Gastroesophageal sphincter (tissue), 4 donors: ENCODE data around the gene DUSP3. TPM values are rescaled to one million over a fixed set of nuclear protein-coding genes. Genes with fewer than 3 reads are reported as not detected.

Experiments used
- ATAC-seq: fragments of 150-250 bp; one replicate; pipeline ENCODE4 v1.9.1; 2016; ENCODE audit warnings: mild to moderate bottlenecking, moderate library complexity
- H3K27ac ChIP-seq, 4 donors: fragments of 200-600 bp; sonication (generic) in 3 of 4; 1 replicate in 3 of 4; 2 replicates in 1 of 4; pipeline ENCODE4 v1.5.1; 2016 to 2019
- H3K27me3 ChIP-seq: fragments of 200-600 bp; sonication (generic); one replicate; pipeline ENCODE4 v1.5.1; 2019
- H3K36me3 ChIP-seq, 2 donors: fragments of 200-600 bp; sonication (generic); one replicate each; pipeline ENCODE4 v1.5.1; 2019; ENCODE audit warnings: control low read depth in 1 of 2
- H3K4me1 ChIP-seq, 3 donors: fragments of 200-600 bp; sonication (generic); 1 replicate in 2 of 3; 2 replicates in 1 of 3; pipeline ENCODE4 v1.5.1; 2016 to 2019; ENCODE audit warnings: control low read depth in 2 of 3
- H3K4me3 ChIP-seq, 2 donors: fragments of 200-600 bp; sonication (generic); one replicate each; pipeline ENCODE4 v1.5.1; 2019; ENCODE audit warnings: mild to moderate bottlenecking in 1 of 2, moderate library complexity in 1 of 2
- H3K9me3 ChIP-seq, 3 donors: fragments of 200-600 bp; sonication (generic); one replicate each; pipeline ENCODE4 v1.5.1; 2017 to 2019; ENCODE audit warnings: control low read depth in 2 of 3
- EP300 ChIP-seq: sonication (generic); formaldehyde crosslinking; IDR thresholded peaks from one replicate; pipeline ENCODE4 v1.6.1; 2017; ENCODE audit warnings: antibody characterized with exemption, mild to moderate bottlenecking
- POLR2A ChIP-seq, 2 donors: fragments of 450-650 bp; IDR thresholded peaks; one replicate each; pipeline ENCODE4 v1.6.1; 2017; ENCODE audit warnings: antibody characterized with exemption in 2 of 2, mild to moderate bottlenecking in 2 of 2, moderate library complexity in 1 of 2
- POLR2AphosphoS5 ChIP-seq: sonication (generic); formaldehyde crosslinking; IDR thresholded peaks from one replicate; pipeline ENCODE4 v1.6.1; 2017; ENCODE audit warnings: antibody characterized with exemption
- WGBS, 2 donors: methylation state at CpG; one replicate each; pipeline ENCODE4 v1.1.5; 2018; ENCODE audit warnings: low coverage in 1 of 2; 5-methylcytosine and 5-hydroxymethylcytosine counted together
- total RNA-seq, 4 donors: library from RNA; depleted of rRNA; stranded (reverse); fragments of >200 nt; gene quantifications; one replicate each; pipeline ENCODE4 v1.1.0, GENCODE V29; 2016
- TF ChIP-seq, protein P1 (sequence below), 4 experiments: fragments of 200-600 bp in 2 of 4; fragments of 450-650 bp in 2 of 4; sonication (generic) in 1 of 4; IDR thresholded peaks; one replicate each; pipeline ENCODE4 v1.5.1; 2017 to 2019; ENCODE audit warnings: antibody characterized with exemption in 4 of 4, mild to moderate bottlenecking in 2 of 4, moderate library complexity in 2 of 4

DUSP3 gene
- total RNA-seq, 4 donors from 2014 or later: 127 to 228 (median 154) TPM

DNA sequence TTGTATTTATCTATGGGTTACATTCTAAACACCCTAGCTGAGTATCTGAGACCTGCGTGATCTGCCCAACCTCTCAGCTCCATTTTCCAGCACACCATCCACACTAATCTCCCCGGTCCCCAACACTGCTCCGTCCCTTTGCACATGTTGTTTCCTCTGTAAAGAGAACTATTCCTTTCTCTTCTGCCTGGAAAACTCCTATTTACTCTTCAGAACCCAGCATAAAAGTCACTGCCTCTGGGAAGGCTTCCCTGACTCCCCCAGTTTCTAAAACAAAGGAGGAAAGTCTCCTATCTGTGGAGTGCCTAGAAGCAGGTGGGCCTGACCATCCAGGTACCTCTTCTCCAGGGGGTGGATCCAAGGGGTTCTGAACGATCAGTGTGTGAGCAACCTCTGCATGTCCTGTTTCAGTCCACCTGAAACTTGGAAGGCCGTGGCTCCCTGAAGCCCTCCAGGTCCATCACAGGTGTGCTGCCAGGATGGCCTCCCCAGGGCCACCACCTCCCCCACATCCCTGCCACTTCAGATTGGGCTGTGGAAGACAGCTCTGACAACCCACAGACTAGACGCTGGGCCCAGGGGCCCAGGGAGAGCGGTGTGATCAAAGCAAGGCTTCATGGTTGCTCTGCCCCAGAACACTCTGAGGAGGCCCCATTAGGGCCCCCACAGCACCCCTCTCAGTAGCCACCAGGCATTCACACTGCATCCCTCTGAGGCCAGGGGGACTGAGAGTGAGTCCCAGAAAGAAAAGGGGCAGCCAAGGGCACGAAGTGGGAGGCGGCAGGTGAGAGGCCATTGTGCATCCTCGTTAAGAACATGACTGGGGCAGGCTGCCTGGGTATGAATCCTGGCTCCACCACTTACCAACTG is 33.9 kb upstream of the DUSP3 start:
- no peak for TF ChIP-seq EP300
- no peak for TF ChIP-seq POLR2A (IDR thresholded peaks at IDR 0.05)
- TF ChIP-seq POLR2AphosphoS5: no peak
- TF ChIP-seq, protein P1, sequence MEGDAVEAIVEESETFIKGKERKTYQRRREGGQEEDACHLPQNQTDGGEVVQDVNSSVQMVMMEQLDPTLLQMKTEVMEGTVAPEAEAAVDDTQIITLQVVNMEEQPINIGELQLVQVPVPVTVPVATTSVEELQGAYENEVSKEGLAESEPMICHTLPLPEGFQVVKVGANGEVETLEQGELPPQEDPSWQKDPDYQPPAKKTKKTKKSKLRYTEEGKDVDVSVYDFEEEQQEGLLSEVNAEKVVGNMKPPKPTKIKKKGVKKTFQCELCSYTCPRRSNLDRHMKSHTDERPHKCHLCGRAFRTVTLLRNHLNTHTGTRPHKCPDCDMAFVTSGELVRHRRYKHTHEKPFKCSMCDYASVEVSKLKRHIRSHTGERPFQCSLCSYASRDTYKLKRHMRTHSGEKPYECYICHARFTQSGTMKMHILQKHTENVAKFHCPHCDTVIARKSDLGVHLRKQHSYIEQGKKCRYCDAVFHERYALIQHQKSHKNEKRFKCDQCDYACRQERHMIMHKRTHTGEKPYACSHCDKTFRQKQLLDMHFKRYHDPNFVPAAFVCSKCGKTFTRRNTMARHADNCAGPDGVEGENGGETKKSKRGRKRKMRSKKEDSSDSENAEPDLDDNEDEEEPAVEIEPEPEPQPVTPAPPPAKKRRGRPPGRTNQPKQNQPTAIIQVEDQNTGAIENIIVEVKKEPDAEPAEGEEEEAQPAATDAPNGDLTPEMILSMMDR (IDR thresholded peaks at IDR 0.05): no peak
- 85 to 95% methylated on average over 3 to 4 of the region's 10 CpGs for WGBS, 2 donors
- no peaks in the 10 kb centered on the region for H3K9me3 ChIP-seq
- H3K4me1 ChIP-seq: no peaks in the 10 kb centered on the region
- no peak for ATAC-seq
- H3K27ac ChIP-seq: no peak overlapping the region
- H3K27me3 ChIP-seq: no peaks in the 10 kb centered on the region
- peaks cover 0 to 86% of the 10 kb centered on the region in 2 donors for H3K36me3 ChIP-seq
- no peak overlapping the region for H3K4me3 ChIP-seq

DNA sequence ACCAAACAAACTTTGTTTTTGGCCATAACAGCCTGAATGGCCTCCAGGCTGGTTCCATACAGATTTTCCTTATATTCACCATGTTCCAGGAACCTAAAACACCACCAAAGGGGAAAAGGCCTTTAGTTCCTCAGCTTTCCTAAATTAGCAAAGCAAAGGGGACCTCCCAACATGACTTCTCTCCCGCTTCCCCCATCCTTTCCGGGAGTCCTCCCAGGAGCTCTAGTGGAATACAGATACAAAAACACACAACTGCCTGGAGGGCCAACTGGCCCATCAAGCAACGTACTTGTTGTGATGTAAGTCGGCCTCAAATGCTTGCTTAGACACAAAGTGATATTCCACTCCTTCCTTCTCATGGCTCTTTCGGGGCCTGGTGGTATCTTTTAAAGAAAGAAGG is 32.0 kb upstream of the DUSP3 start:
- no peaks in the 10 kb centered on the region for H3K4me1 ChIP-seq
- no peak overlapping the region for H3K4me3 ChIP-seq
- TF ChIP-seq EP300 (no peak), POLR2A (IDR thresholded peaks at IDR 0.05) (no peak), POLR2AphosphoS5 (no peak)
- TF ChIP-seq, protein P1 (IDR thresholded peaks at IDR 0.05): no peak
- 84 to 94% methylated on average over 5 of the region's 5 CpGs for WGBS, 2 donors
- no peak for ATAC-seq
- no peak overlapping the region for H3K27ac ChIP-seq
- H3K9me3 ChIP-seq: no peaks in the 10 kb centered on the region
- H3K36me3 ChIP-seq: peaks cover 0 to 80% of the 10 kb centered on the region in 2 donors
- H3K27me3 ChIP-seq: no peaks in the 10 kb centered on the region

DNA sequence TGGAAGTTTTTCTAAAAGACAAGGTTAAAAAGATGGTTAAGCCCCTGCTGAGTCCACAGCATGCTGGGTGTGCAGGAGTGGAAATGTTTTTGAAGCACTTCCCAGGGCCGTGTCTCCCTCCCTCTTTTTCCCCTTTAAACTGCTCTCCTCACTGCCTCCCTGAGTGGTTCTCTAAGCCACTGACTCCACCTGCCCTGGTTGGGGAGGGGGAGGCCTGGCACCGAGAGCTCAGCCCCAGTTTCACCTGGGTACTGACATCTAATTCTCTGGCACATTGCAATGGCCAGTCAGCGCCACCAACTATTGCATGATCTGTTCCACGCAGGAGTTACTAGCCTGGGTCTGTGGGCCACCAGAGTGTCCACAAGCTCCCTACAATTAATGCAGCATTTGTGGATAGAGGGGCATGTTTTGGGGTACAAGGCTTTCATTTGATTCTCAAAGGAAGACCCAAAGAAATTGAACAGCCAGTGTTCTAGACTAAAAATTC is 31.5 kb upstream of the DUSP3 start:
- H3K4me3 ChIP-seq: no peak overlapping the region
- no peaks in the 10 kb centered on the region for H3K9me3 ChIP-seq
- H3K36me3 ChIP-seq: peaks cover 0 to 78% of the 10 kb centered on the region in 2 donors
- H3K27ac ChIP-seq: no peak overlapping the region
- no peaks in the 10 kb centered on the region for H3K27me3 ChIP-seq
- WGBS, 2 donors: 29 to 100% methylated on average over 1 of the region's 4 CpGs
- no peaks in the 10 kb centered on the region for H3K4me1 ChIP-seq
- no peak for TF ChIP-seq POLR2AphosphoS5
- no peak for TF ChIP-seq POLR2A (IDR thresholded peaks at IDR 0.05)
- TF ChIP-seq, protein P1 (IDR thresholded peaks at IDR 0.05): no peak
- TF ChIP-seq EP300: no peak
- no peak for ATAC-seq

DNA sequence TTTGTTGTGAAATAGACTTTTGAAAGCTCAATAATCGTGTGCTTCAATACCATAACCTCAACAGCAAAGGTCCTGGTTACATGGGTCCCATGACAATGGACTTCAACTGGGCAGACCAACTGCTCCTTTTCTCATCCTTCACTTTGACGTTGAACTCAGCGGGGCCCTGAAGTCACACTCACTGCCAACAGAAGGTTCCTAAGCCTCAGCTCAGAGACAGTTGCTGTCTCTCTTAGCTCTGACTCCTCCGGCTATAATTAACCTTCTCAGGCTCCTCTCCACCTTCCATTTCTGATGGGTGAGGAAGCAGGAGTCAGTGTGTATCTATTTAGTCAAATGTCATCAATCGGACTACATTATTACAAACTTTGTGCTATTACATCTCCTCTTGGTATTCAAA is 30.3 kb upstream of the DUSP3 start:
- no peak for TF ChIP-seq EP300
- TF ChIP-seq POLR2AphosphoS5: no peak
- TF ChIP-seq, protein P1 (IDR thresholded peaks at IDR 0.05): no peak
- TF ChIP-seq POLR2A (IDR thresholded peaks at IDR 0.05): no peak
- Histone ChIP-seq H3K36me3 (peaks cover 0 to 76% of the 10 kb centered on the region in 2 donors), H3K4me3 (no peak overlapping the region), H3K27ac (no peak overlapping the region), H3K27me3 (no peaks in the 10 kb centered on the region), H3K9me3 (no peaks in the 10 kb centered on the region), H3K4me1 (no peaks in the 10 kb centered on the region)
- 82 to 89% methylated on average over 4 to 5 of the region's 5 CpGs for WGBS, 2 donors
- ATAC-seq: no peak

DNA sequence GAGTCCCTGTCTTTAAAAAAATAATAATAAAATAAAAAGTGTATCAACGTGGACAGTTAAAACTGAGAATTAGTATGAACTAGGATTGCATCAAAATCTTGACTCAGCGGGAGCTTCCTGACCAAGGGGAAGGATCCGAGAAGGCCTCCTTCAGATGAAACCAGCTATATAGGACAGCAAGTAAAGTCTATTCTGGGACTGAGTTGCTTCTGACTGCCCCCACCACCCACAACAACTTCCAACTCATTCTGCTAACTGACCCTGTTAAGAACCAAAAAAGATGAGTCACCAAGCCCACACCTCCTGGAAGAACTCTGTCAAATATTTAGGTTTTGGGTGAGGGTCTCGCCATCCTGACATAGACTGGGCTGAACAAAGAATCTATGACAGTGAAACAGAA is 29.3 kb upstream of the DUSP3 start:
- 82 to 93% methylated on average over 3 of the region's 4 CpGs for WGBS, 2 donors
- H3K4me1 ChIP-seq: no peaks in the 10 kb centered on the region
- H3K9me3 ChIP-seq: no peaks in the 10 kb centered on the region
- H3K27ac ChIP-seq: no peak overlapping the region
- H3K27me3 ChIP-seq: no peaks in the 10 kb centered on the region
- peaks cover 0 to 76% of the 10 kb centered on the region in 2 donors for H3K36me3 ChIP-seq
- no peak for ATAC-seq
- no peak for TF ChIP-seq POLR2A (IDR thresholded peaks at IDR 0.05)
- TF ChIP-seq EP300: no peak
- TF ChIP-seq, protein P1 (IDR thresholded peaks at IDR 0.05): no peak
- TF ChIP-seq POLR2AphosphoS5: no peak
- H3K4me3 ChIP-seq: no peak overlapping the region
